ENCODE results near the gene DCAF11. TPM values are rescaled to one million over a fixed set of nuclear protein-coding genes. Genes with fewer than 3 reads are reported as not detected.

DCAF11 gene
- total RNA-seq, 1 donor from 2014 or later = 83.5 TPM

- Histone ChIP-seq H3K36me3 (ENCODE audit: control insufficient read depth, insufficient read depth, low read length) (peaks cover 47% of the 10 kb centered on the region), H3K4me3 (ENCODE audit: low read depth, low read length) (no peak overlapping the region), H3K27me3 (ENCODE audit: control insufficient read depth, insufficient read depth, low read length) (no peaks in the 10 kb centered on the region)
- DNase-seq (ENCODE audit: low read depth) = no peak
- FAIRE-seq = no peak
- TF ChIP-seq CTCF (IDR thresholded peaks at IDR 0.05; ENCODE audit: insufficient read depth, low read length, severe bottlenecking) = no peak
Observed at GRCh38 chr14:24096545-24097181, 17.9 kb upstream of the DCAF11 start.

GRCh38 chr14:24098229-24098926 is 16.2 kb upstream of the DCAF11 start:
- DNase-seq (ENCODE audit: low read depth) = no peak
- Histone ChIP-seq H3K27me3 (ENCODE audit: control insufficient read depth, insufficient read depth, low read length) (no peaks in the 10 kb centered on the region), H3K4me3 (ENCODE audit: low read depth, low read length) (no peak overlapping the region), H3K36me3 (ENCODE audit: control insufficient read depth, insufficient read depth, low read length) (peaks cover 57% of the 10 kb centered on the region)
- FAIRE-seq = no peak
- no peak for TF ChIP-seq CTCF (IDR thresholded peaks at IDR 0.05; ENCODE audit: insufficient read depth, low read length, severe bottlenecking)

- no peak for FAIRE-seq
- peaks cover 61% of the 10 kb centered on the region for H3K36me3 ChIP-seq (ENCODE audit: control insufficient read depth, insufficient read depth, low read length)
- TF ChIP-seq CTCF (IDR thresholded peaks at IDR 0.05; ENCODE audit: insufficient read depth, low read length, severe bottlenecking) = no peak
Observed at GRCh38 chr14:24098927-24099813, 15.4 kb upstream of the DCAF11 start.

GRCh38 chr14:24100197-24100981 is 14.2 kb upstream of the DCAF11 start:
- no peak for FAIRE-seq
- no peak for TF ChIP-seq CTCF (IDR thresholded peaks at IDR 0.05; ENCODE audit: insufficient read depth, low read length, severe bottlenecking)
- H3K4me3 ChIP-seq (ENCODE audit: low read depth, low read length) = no peak overlapping the region
- H3K27me3 ChIP-seq (ENCODE audit: control insufficient read depth, insufficient read depth, low read length) = no peaks in the 10 kb centered on the region
- H3K36me3 ChIP-seq (ENCODE audit: control insufficient read depth, insufficient read depth, low read length) = peaks cover 59% of the 10 kb centered on the region
- no peak for DNase-seq (ENCODE audit: low read depth)

More at GRCh38 chr14:24098927-24099813, 15.4 kb upstream of the DCAF11 start:
- no peaks in the 10 kb centered on the region for H3K27me3 ChIP-seq (ENCODE audit: control insufficient read depth, insufficient read depth, low read length)
- no peak for DNase-seq (ENCODE audit: low read depth)
- H3K4me3 ChIP-seq (ENCODE audit: low read depth, low read length) = no peak overlapping the region

- no peak for FAIRE-seq
- peaks cover 54% of the 10 kb centered on the region for H3K36me3 ChIP-seq (ENCODE audit: control insufficient read depth, insufficient read depth, low read length)
Observed at GRCh38 chr14:24100982-24101494, 13.5 kb upstream of the DCAF11 start.

More at GRCh38 chr14:24100982-24101494, 13.5 kb upstream of the DCAF11 start:
- no peak for TF ChIP-seq CTCF (IDR thresholded peaks at IDR 0.05; ENCODE audit: insufficient read depth, low read length, severe bottlenecking)
- no peaks in the 10 kb centered on the region for H3K27me3 ChIP-seq (ENCODE audit: control insufficient read depth, insufficient read depth, low read length)
- no peak for DNase-seq (ENCODE audit: low read depth)
- no peak overlapping the region for H3K4me3 ChIP-seq (ENCODE audit: low read depth, low read length)

Data from bronchial epithelial cell (primary cell).